Smooth muscle cell of the pulmonary artery (primary cell): ENCODE data around the gene ASB6. TPM values are rescaled to one million over a fixed set of nuclear protein-coding genes. Genes with fewer than 3 reads are reported as not detected.

Experiments
- total RNA-seq: library from RNA; depleted of rRNA; stranded (reverse); fragments of >200 nt; gene quantifications from 2 replicates; pipeline ENCODE4 v1.2.3, GENCODE V29; 2014

The ASB6 gene, protein sequence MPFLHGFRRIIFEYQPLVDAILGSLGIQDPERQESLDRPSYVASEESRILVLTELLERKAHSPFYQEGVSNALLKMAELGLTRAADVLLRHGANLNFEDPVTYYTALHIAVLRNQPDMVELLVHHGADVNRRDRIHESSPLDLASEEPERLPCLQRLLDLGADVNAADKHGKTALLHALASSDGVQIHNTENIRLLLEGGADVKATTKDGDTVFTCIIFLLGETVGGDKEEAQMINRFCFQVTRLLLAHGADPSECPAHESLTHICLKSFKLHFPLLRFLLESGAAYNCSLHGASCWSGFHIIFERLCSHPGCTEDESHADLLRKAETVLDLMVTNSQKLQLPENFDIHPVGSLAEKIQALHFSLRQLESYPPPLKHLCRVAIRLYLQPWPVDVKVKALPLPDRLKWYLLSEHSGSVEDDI
- total RNA-seq: 20.3 and 26.2 TPM in 2 replicates

DNA sequence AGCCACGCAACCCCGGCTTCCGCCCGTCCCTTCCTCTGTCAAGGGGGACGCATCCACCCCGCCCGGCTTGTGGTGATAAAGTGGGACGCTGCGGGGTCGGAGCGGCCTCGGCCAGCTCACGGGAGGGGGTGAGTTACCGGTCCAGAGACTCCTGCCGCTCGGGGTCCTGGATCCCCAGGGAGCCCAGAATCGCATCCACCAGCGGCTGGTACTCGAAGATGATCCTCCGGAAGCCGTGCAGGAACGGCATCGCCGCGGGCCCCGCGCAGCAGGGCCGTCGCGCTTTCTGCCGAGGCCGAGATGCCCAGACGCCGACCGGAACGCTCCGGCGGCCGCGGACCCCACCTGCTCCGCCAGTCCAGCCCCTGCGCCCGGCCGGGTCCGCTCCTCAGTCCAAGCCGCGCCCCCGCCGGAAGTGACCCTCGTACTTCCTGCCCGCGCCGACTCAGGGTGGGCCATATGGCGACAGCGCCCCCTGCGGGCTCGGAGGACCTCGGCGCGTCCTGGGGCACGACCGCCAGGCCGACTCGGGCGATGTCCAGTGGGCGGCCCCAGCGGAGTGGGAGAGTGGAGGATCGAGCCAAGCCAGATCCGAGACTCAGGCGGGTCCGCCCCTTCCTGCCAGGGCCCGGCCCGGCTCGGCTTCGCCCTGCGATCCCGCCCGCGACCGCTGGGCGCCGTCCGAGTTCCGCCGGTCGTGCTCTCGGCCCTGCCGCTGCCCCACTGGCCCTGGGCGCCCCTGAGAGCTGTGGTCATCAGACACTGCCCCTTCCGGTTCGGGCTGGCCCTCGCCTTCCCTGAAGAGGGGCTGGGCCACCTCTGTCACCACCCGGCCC is at the start of gene ASB6:
ASB6 (minus strand) TSS at position 402 of the 836 bp plus-strand sequence; CDS start at position 250, 152 bp downstream.

DNA sequence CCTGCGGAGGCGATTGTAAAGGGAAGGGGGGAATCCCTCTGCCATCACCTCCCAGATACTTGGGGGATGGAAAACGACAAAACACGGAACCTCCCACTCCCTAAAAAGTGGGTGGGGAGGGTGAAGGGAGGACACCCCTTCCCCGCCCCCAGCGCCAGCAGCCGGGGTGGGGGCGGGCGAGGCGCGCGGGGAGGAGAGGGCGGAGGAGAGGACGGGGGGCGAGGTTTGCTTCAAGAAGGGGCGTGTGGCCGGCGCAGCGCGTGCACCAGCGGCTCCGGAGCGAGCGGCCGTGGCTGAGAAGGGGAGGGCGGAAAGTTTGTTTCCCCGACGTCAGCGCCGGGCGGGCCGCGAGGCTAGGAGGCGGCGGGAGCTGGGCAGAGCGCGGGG is 23.4 kb upstream of the ASB6 start, which contains the start of gene PRRX2:
PRRX2 (plus strand) TSS at position 259 of the 387 bp plus-strand sequence. CDS start 221 bp downstream, outside the sequence.

DNA sequence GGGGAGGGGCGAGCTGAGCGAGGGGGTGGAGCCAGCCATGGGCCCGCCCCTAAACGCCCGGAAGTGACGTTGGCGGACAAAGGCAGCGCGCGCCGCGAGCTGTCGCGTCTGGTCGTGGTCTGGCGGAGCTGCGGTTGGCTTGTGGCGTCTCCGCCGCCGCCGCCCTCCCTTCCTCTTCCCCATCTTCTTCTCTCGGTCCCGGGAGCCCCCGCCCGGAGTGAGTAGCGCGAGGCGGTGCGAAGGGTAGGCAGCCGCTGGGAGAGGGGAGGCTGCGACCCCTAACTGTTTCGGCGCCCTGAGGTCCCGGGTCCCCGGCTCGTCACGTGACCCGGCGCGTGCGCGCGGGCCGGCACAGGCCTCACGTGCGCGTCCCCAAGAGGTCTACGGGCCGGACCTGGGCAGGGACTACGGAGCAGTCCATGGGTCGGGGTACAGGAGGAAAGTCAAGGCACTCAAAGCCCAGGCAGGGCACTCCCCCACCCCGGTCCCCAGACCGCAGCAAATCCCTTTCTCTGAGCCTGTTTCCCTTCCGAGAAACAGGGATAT is 15.8 kb downstream of the ASB6 start, which contains the start of gene NTMT1:
NTMT1 (plus strand) TSS at position 85 of the 546 bp plus-strand sequence. CDS start 6,541 bp downstream, outside the sequence.

DNA sequence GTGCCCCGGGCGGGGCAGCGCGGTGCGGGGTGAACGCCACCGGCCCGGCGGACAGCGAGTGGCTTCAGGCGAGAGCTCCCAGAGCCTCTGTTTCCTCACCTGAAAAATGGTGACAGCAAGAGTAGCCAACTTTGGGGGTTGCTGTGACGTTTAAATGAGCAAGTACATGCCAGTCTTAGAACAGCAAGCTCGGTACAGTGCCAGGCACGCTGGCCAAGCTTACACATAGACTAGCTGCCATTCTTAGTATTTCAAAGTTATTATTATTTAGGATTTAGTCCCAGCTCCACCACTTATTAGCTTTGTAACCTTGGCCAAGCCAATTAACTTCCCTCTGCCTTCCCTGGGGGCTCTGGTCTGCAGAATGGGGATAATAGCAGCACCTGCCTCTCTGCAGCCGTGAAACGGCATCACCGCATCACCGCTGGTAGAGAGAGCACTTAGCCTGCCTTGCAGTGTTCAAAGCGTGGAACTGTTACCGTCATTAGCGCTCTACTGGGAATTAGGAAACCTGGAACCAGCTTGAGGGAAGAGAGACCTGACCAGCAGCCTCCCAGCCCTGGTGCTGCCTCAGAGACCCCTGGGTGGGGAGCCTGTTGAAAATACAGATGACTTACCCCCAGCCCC is 21.2 kb downstream of the ASB6 start, which contains the start of gene C9orf50:
C9orf50 (minus strand) TSS at position 433 of the 627 bp plus-strand sequence. CDS start 527 bp downstream, outside the sequence.

Other genes with a start within 250 kb of the ASB6 start
- 0.26 and 0.33 TPM in 2 replicates for gene C9orf50, start 21.1 kb downstream of the ASB6 start, total RNA-seq
- gene NTMT1, start 16.0 kb downstream of the ASB6 start, total RNA-seq: 31.7 and 32.8 TPM in 2 replicates
- gene PRRX2, start 23.5 kb upstream of the ASB6 start, total RNA-seq: 11.3 and 17.9 TPM in 2 replicates
- gene PTGES, start 110.9 kb upstream of the ASB6 start, total RNA-seq: 6.5 and 21.0 TPM in 2 replicates
- gene TOR1B, start 161.0 kb upstream of the ASB6 start, total RNA-seq: 51.9 and 55.1 TPM in 2 replicates
- gene TOR1A, start 182.0 kb upstream of the ASB6 start, total RNA-seq: 35.0 and 39.6 TPM in 2 replicates
- 26.6 and 33.7 TPM in 2 replicates for gene C9orf78, start 193.1 kb upstream of the ASB6 start, total RNA-seq
- gene USP20, start 193.3 kb upstream of the ASB6 start, total RNA-seq: 14.4 and 17.7 TPM in 2 replicates